ENCODE results near the gene LEMD1. TPM values are rescaled to one million over a fixed set of nuclear protein-coding genes. Genes with fewer than 3 reads are reported as not detected.

LEMD1 gene
- total RNA-seq, 2 donors from 2014 or later = not detected

DNA sequence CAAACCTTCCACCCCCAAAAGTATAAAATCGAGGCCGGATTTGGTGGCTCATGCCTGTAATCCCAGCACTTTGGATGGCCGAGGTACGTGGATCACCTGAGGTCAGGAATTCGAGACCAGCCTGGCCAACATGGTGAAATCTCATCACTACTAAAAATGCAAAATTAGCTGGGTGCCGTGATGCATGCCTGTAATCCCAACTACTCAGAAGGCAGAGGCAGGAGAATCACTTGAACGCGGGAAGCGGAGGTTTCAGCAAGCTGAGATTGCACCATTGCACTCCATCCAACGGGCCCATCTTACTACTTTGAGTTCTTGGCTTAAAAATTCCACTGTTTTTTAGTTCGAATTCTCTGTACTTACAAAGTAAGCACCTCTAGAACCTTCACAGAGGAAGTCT is 76.1 kb downstream of the LEMD1 start:
- H3K36me3 Mint-ChIP-seq (ENCODE audit: low read depth) = peaks cover 4% of the 10 kb centered on the region
- peaks cover 16% of the 10 kb centered on the region for H3K4me1 Mint-ChIP-seq
- H3K27me3 Mint-ChIP-seq = peaks cover 69% of the 10 kb centered on the region
- no peak overlapping the region for H3K4me3 Mint-ChIP-seq
- no peak for ATAC-seq
- no peaks in the 10 kb centered on the region for H3K9me3 ChIP-seq (ENCODE audit: control insufficient read depth, low read length, poor library complexity, severe bottlenecking)
- no peak overlapping the region for H3K27ac Mint-ChIP-seq
- DNase-seq = no peak

DNA sequence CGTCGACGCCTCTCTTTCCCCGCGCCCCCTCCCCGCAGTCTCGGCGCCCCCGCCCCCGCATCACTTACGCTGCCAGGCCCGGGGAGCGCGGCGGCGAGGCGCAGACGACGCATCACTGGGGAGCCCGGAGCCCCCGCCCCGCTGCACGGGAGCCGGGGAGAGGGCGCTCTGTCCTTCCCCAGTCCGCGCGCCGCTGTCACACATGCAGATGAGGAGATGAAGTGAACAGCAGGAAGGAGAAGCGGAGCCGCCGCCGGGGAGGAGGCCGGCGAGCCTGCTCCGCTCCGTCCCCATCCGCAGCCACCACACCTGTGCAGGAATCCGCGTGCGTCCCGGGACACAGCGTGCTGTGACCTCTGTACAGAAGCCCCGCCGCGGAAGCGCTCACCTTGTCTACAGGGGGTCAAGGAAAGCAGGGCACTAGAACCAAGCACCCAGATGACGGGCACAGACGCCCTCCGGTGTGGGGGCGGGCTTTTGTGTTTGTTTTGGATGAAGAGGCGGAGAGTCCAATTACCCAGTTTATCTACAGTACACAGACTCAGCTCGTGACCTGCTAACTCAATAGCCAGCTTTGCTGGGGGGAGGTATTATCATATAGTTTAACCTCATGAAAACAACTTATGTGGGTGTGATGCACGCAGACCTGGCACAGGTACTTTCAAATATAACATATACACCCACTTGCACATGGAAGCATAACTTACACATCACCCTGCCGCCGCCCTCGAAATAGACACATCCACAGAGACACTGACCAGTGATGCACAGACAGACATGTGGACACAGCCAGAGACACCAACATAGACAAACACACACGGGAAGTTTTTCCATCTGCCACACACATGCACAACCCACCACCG is 77.6 kb downstream of the LEMD1 start:
- peak in 2 of 3 donors; percentile 20 for DNase-seq
- H3K4me3 Mint-ChIP-seq = peak overlapping the region; percentile 85
- peaks cover 14% of the 10 kb centered on the region for H3K4me1 Mint-ChIP-seq
- peaks cover 64% of the 10 kb centered on the region for H3K27me3 Mint-ChIP-seq
- no peaks in the 10 kb centered on the region for H3K9me3 ChIP-seq (ENCODE audit: control insufficient read depth, low read length, poor library complexity, severe bottlenecking)
- peaks cover 4% of the 10 kb centered on the region for H3K36me3 Mint-ChIP-seq (ENCODE audit: low read depth)
- no peak overlapping the region for H3K27ac Mint-ChIP-seq
- peak; percentile 82 for ATAC-seq

DNA sequence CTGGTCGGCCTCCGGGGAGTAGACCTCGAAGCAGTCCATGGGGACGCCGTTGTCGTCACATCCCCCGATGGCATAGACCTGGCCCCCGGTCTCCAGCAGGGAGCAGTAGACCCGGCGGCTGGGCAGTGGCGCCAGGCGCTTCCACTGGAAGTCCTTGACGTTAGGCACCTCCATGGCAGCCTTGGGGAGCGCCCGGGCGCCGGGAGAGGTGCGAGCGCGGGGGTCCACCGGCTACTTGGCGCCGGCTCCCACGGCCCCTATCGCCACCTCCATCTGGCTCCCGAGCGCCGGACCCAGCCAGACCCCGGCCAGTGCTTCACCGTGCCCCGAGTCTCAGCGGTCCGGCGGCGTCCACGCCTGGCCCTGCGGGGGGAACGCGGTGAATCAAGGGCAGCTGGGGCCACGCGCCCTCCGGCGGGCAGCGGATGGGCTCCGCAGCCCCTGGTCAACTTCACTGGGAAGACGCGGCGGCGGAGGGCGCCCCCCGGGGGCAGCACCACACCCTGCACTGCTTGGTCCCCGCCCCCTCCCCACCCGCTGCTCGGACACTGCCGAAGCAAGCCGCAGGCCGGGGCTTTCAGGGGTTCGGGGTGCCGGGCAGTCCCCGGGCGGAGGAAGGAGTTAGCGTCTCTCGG is 78.3 kb downstream of the LEMD1 start:
- DNase-seq (no peak), ATAC-seq (peak; percentile 33)
- H3K27me3 Mint-ChIP-seq = peaks cover 56% of the 10 kb centered on the region
- peaks cover 14% of the 10 kb centered on the region for H3K4me1 Mint-ChIP-seq
- no peak overlapping the region for H3K27ac Mint-ChIP-seq
- H3K4me3 Mint-ChIP-seq = peak overlapping the region; percentile 85
- H3K9me3 ChIP-seq (ENCODE audit: control insufficient read depth, low read length, poor library complexity, severe bottlenecking) = no peaks in the 10 kb centered on the region
- H3K36me3 Mint-ChIP-seq (ENCODE audit: low read depth) = peaks cover 4% of the 10 kb centered on the region

DNA sequence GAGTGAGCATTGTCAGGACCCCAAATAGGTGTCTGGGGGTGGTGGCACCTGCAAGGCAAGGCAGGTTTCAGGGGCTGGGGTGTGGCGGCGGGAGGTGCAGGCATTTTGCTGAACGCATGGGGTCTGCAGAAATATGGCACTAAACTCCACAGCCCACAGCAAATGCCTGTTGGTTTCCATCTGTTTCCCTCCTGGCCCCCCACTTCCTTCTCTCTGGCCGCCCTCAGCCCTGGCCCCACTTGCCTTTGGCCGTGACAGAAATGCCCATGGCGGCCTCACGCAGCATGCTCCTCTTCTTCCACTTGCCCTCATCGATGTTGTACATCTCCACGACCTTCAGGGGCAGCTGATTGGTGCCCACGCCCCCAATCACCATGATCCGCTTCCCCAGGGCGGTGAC is 78.9 kb downstream of the LEMD1 start:
- H3K27me3 Mint-ChIP-seq = peaks cover 53% of the 10 kb centered on the region
- no peak for ATAC-seq
- no peaks in the 10 kb centered on the region for H3K9me3 ChIP-seq (ENCODE audit: control insufficient read depth, low read length, poor library complexity, severe bottlenecking)
- H3K27ac Mint-ChIP-seq = no peak overlapping the region
- H3K36me3 Mint-ChIP-seq (ENCODE audit: low read depth) = peaks cover 4% of the 10 kb centered on the region
- peaks cover 14% of the 10 kb centered on the region for H3K4me1 Mint-ChIP-seq
- peak overlapping the region; percentile 81 for H3K4me3 Mint-ChIP-seq
- DNase-seq = no peak

DNA sequence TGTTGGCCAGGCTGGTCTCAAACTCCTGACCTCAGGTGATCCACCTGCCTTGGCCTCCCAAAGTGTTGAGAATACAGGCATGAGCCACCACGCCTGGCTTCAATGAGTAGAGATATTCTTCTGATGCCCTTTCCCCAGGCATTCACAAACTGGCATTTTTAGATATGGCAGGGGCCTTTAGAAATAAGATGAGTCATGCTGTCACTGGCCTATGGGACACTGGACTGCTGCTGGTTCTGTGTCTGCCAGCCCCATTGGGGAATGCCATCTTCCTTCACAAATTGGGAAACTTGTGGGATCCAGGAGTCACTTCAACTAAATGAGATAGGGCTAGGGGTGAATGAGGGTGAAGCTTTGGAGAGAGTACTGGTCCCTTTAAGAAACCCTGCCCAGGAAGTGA is 81.2 kb downstream of the LEMD1 start:
- ATAC-seq = no peak
- Mint-ChIP-seq H3K4me1 (peaks cover 14% of the 10 kb centered on the region), H3K27me3 (peaks cover 33% of the 10 kb centered on the region)

DNA sequence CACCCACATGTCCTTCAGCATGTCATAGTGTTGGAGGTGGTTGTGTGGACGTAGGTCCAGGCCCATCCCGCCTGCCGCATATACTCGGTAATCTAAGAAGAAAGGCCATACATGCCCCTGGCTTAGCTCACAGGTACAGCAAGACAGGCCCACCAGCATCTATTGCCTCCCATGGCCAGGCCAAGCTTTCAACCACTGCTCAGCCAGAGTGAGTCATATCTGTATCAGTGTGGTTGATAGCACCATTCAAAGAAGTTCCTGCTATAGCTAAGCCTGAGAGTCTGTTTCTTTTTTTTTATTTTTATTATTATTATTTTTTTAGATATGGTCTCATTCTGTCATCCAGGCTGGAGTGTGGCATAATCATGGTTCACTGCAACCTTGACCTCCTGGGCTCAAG is 82.1 kb downstream of the LEMD1 start:
- Mint-ChIP-seq H3K27me3 (peaks cover 24% of the 10 kb centered on the region), H3K4me1 (peaks cover 12% of the 10 kb centered on the region), H3K36me3 (ENCODE audit: low read depth) (peaks cover 4% of the 10 kb centered on the region), H3K27ac (no peak overlapping the region), H3K4me3 (no peak overlapping the region)
- ATAC-seq = no peak
- no peak for DNase-seq
- no peaks in the 10 kb centered on the region for H3K9me3 ChIP-seq (ENCODE audit: control insufficient read depth, low read length, poor library complexity, severe bottlenecking)

More for the DNA sequence above, 81.2 kb downstream of the LEMD1 start:
- Mint-ChIP-seq H3K4me3 (no peak overlapping the region), H3K27ac (no peak overlapping the region), H3K36me3 (ENCODE audit: low read depth) (peaks cover 4% of the 10 kb centered on the region)
- DNase-seq = no peak
- no peaks in the 10 kb centered on the region for H3K9me3 ChIP-seq (ENCODE audit: control insufficient read depth, low read length, poor library complexity, severe bottlenecking)

DNA sequence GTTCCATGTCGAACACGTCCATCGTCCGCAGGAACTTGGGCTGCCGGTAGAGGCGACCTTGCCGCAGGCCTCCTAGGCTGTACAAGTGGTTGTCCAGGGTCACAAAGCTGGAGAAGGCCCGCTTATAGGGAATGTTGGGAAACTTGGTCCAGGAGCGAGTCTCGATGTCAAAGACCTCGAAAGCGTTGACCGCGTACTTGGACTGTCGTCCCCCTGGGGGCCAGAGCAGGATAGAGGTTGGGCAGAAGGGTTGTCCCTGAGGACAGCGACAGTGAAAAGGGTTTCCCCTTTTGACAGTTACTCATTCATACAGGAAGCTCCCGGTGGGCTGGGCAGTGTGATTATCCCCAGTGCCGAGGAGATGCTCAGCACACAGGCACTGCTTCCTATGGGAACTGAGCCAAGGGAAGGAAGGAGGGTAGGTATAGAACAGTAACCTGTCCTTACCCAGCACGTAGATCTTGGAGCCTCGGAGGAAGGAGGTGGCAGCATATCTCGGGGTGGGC is 82.6 kb downstream of the LEMD1 start:
- peaks cover 8% of the 10 kb centered on the region for H3K4me1 Mint-ChIP-seq
- peaks cover 4% of the 10 kb centered on the region for H3K36me3 Mint-ChIP-seq (ENCODE audit: low read depth)
- DNase-seq (no peak), ATAC-seq (no peak)
- H3K27me3 Mint-ChIP-seq = peaks cover 20% of the 10 kb centered on the region
- no peak overlapping the region for H3K27ac Mint-ChIP-seq
- H3K9me3 ChIP-seq (ENCODE audit: control insufficient read depth, low read length, poor library complexity, severe bottlenecking) = no peaks in the 10 kb centered on the region
- H3K4me3 Mint-ChIP-seq = no peak overlapping the region

DNA sequence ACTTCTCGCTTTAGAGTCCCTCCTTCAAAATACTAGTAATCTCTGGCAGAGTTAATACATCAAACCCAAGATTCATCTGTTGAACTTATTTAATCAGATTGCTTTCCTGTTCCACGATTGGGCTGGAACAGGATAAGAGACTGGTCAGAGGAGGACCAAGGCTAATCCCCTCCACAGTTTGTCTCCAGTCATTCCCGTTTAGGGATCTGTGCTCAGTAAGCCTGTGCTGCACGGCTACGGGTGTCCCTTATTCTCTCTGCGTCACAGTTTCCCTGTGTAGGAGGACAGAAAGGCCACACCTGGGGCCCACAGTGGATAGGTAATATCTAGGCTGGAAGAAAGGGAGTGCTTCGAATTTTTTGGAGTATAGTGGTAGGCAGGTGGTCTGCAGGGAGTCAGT is 83.8 kb downstream of the LEMD1 start:
- Mint-ChIP-seq H3K27ac (no peak overlapping the region), H3K36me3 (ENCODE audit: low read depth) (peaks cover 8% of the 10 kb centered on the region), H3K27me3 (peaks cover 17% of the 10 kb centered on the region), H3K4me1 (peaks cover 10% of the 10 kb centered on the region), H3K4me3 (no peak overlapping the region)
- no peaks in the 10 kb centered on the region for H3K9me3 ChIP-seq (ENCODE audit: control insufficient read depth, low read length, poor library complexity, severe bottlenecking)
- no peak for ATAC-seq
- DNase-seq = no peak

DNA sequence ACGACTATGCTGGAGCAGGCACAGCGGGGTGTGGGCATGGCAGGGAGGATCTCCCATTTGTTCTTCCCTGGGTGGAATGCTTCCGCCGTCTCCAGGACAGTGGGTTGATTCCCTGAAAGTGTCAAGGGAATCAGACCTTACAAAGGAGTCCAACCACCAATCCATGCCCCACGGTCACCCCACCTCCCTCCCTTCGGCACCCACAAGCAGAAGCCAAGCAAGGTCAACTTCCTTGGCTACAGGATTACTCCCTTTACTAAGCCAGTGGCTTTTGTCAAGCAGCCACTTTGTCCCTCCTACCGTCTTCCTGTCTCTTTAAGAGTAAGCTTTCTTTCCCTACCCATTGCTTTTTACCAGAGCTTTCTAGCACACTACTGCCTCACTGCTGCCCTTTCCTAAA is 84.4 kb downstream of the LEMD1 start:
- peaks cover 5% of the 10 kb centered on the region for H3K36me3 Mint-ChIP-seq (ENCODE audit: low read depth)
- DNase-seq = no peak
- H3K27ac Mint-ChIP-seq = no peak overlapping the region
- no peak for ATAC-seq
- H3K4me3 Mint-ChIP-seq = no peak overlapping the region
- H3K9me3 ChIP-seq (ENCODE audit: control insufficient read depth, low read length, poor library complexity, severe bottlenecking) = no peaks in the 10 kb centered on the region
- peaks cover 7% of the 10 kb centered on the region for H3K4me1 Mint-ChIP-seq
- H3K27me3 Mint-ChIP-seq = peaks cover 12% of the 10 kb centered on the region

DNA sequence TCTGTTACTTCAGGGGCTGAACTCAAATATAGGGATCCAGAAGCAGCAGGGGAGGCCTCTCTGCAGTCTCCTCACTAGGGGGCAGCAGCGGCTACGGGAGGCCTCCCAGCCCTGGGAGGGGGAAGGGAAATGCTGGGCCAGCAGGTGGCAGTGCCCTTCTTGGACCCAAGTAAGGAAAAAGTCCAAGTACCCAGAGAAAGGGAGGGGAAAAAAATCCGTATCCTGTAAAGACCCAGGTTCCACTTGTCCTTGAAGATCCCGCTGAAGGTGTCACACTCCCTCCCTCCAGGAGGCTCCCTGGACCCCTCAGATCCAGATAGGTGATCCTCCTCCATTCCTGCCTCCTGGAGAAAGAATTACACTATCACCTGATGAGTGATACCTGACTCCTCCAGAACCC is 86.2 kb downstream of the LEMD1 start:
- Mint-ChIP-seq H3K4me3 (no peak overlapping the region), H3K27ac (no peak overlapping the region), H3K36me3 (ENCODE audit: low read depth) (peaks cover 5% of the 10 kb centered on the region), H3K4me1 (peaks cover 7% of the 10 kb centered on the region), H3K27me3 (peaks cover 5% of the 10 kb centered on the region)
- peak; percentile 55 to 75 (median 58) for DNase-seq
- no peaks in the 10 kb centered on the region for H3K9me3 ChIP-seq (ENCODE audit: control insufficient read depth, low read length, poor library complexity, severe bottlenecking)
- peak; percentile 97 for ATAC-seq

DNA sequence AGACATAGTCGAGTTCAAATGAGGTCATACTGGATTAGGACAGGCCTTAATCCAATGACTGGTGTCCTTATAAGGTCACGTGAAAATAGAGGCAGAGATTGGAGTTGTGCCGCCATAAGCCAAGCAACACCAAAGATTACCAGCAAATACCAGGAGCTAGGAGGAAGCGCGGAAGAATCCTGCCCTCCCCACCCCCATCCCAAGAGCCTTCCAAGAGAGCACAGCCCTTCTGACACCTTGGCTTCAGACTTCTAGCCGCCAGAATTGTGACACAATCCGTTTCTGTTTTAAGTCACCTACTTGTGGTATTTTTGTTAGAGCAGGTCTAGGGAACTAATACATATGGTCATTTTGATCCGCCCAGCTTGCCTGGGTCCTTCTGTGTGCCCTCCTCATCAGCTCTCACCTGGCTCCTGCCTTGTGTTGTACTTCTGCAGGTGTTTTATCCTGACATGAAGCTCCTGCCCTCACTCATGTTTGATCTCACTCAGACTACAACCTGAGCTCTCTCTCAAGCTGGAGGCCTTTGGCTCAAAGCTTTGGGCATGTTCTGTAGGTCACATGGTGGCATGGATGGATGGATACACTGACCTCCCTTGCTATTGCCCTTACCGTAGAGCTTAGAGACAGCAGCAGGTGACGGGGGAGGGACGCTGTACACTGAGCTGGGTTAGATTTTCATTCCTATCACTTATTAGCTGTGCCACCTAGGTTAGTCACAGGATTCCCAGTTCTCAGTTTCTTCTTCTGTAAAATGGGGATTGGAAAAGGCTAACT is 89.7 kb downstream of the LEMD1 start:
- peaks cover 8% of the 10 kb centered on the region for H3K36me3 Mint-ChIP-seq (ENCODE audit: low read depth)
- ATAC-seq (no peak), DNase-seq (no peak)
- no peak overlapping the region for H3K27ac Mint-ChIP-seq
- no peaks in the 10 kb centered on the region for H3K9me3 ChIP-seq (ENCODE audit: control insufficient read depth, low read length, poor library complexity, severe bottlenecking)
- peaks cover 19% of the 10 kb centered on the region for H3K27me3 Mint-ChIP-seq
- H3K4me1 Mint-ChIP-seq = peaks cover 8% of the 10 kb centered on the region
- no peak overlapping the region for H3K4me3 Mint-ChIP-seq
